GM12878 (cell line): ENCODE results near the gene ALOX12B. TPM values are rescaled to one million over a fixed set of nuclear protein-coding genes. Genes with fewer than 3 reads are reported as not detected.

ENCODE experiments used
- ATAC-seq: fragments of 200-7000 bp; cut with Tn5 transposase; 3 replicates; pipeline ENCODE4 v1.9.1; 2020; ENCODE audit warnings: mild to moderate bottlenecking, moderate library complexity
- BruUV-seq: library from RNA; stranded (reverse); fragments of 400-500 nt; replicated peaks from 2 replicates; lab custom pipeline; 2021; lab: Mats Ljungman, UMichigan
- CTCF ChIA-PET: fragments of 300-600 bp; sonication (Branson Sonifier 250); formaldehyde crosslinking; extraction: SDS; loops from one replicate; lab custom pipeline; 2021; ENCODE audit warnings: inconsistent platforms; lab: Yijun Ruan, JAX
- POLR2A ChIA-PET: fragments of 350-600 bp; formaldehyde crosslinking; extraction: SDS; loops from one replicate; lab custom pipeline; 2021; ENCODE audit warnings: inconsistent platforms; lab: Charles Lee
- RAD21 ChIA-PET: fragments of 300-600 bp; sonication (Branson Sonifier 250); formaldehyde crosslinking; loops from one replicate; lab custom pipeline; 2023; ENCODE audit warnings: antibody characterized with exemption; ENCODE audit not compliant: unreplicated experiment; lab: Charles Lee
- SMC1A ChIA-PET: fragments of 300-600 bp; sonication (Branson Sonifier 250); formaldehyde crosslinking; loops from one replicate; lab custom pipeline; 2023; ENCODE audit not compliant: unreplicated experiment, uncharacterized antibody; lab: Charles Lee
- DNase-seq: peaks from one replicate; pipeline ENCODE4 v3.0.0-alpha.2; 2011; ENCODE audit warnings: low read depth, low spot score
- FAIRE-seq: peaks from 3 replicates; lab custom pipeline; 2011; peaks lifted over from hg19 to GRCh38; lab: Jason Lieb, UNC
- H2AFZ ChIP-seq: 2 replicates; pipeline ENCODE4 v1.6.0; 2011; ENCODE audit warnings: low read depth, low read length, control low read depth; ENCODE audit not compliant: control insufficient read depth
- H3K27ac ChIP-seq: 2 replicates; pipeline ENCODE4 v1.5.1; 2011; ENCODE audit warnings: control low read depth; ENCODE audit not compliant: control insufficient read depth, insufficient read depth
- H3K27me3 ChIP-seq, 2 experiments: replicated peaks in 1 of 2; 2 replicates each; pipeline versions ENCODE4 v1.6.0 to v1.6.1; 2011; ENCODE audit warnings: low read length in 1 of 2; ENCODE audit not compliant: control insufficient read depth in 2 of 2, insufficient read depth in 2 of 2
- H3K36me3 ChIP-seq, 2 experiments: 2 replicates each; pipeline ENCODE4 v1.5.1; 2011; ENCODE audit warnings: low read length in 1 of 2; ENCODE audit not compliant: control insufficient read depth in 2 of 2, insufficient read depth in 2 of 2
- H3K4me1 ChIP-seq: 2 replicates; pipeline ENCODE4 v1.6.1; 2011; ENCODE audit warnings: mild to moderate bottlenecking, low read length, moderate library complexity, mixed read lengths; ENCODE audit not compliant: control insufficient read depth, insufficient read depth
- H3K4me2 ChIP-seq: 2 replicates; pipeline ENCODE4 v1.6.0; 2011; ENCODE audit warnings: control low read depth; ENCODE audit not compliant: control insufficient read depth, insufficient read depth
- H3K4me3 ChIP-seq: fragments of 200-600 bp; sonication (generic); 2 replicates; pipeline ENCODE4 v1.5.1; 2016
- H3K79me2 ChIP-seq: 2 replicates; pipeline ENCODE4 v1.6.0; 2011; ENCODE audit warnings: low read length; ENCODE audit not compliant: control insufficient read depth, insufficient read depth
- H3K9ac ChIP-seq: 2 replicates; pipeline ENCODE4 v1.8.0; 2011; ENCODE audit warnings: low read length, control low read depth, mixed read lengths; ENCODE audit not compliant: control insufficient read depth, insufficient read depth
- H3K9me3 ChIP-seq: replicated peaks from 3 replicates; pipeline ENCODE4 v1.5.1; 2011; ENCODE audit warnings: mild to moderate bottlenecking, low read length; ENCODE audit not compliant: control insufficient read depth, insufficient read depth
- H4K20me1 ChIP-seq: 2 replicates; pipeline ENCODE4 v1.6.0; 2011; ENCODE audit not compliant: control insufficient read depth, insufficient read depth
- BMI1 ChIP-seq: fragments of 450-650 bp; IDR thresholded peaks from 2 replicates; pipeline ENCODE4 v1.6.1; 2016; ENCODE audit warnings: mild to moderate bottlenecking, moderate library complexity, borderline replicate concordance
- CEBPB ChIP-seq, 2 experiments: fragments of 150-350 bp in 1 of 2; IDR thresholded peaks; 2 replicates each; pipeline ENCODE4 v1.6.1; 2012 to 2014; ENCODE audit warnings: low read depth in 2 of 2, low read length in 2 of 2, borderline replicate concordance in 1 of 2, inconsistent platforms in 1 of 2
- CTCF ChIP-seq, 3 experiments: IDR thresholded peaks in 2 of 3; conservative IDR thresholded peaks in 1 of 3; 2 replicates each; pipeline ENCODE4 v1.5.1; 2011; ENCODE audit warnings: low read depth in 3 of 3, low read length in 3 of 3, mild to moderate bottlenecking in 3 of 3, control low read depth in 2 of 3, moderate library complexity in 2 of 3, inconsistent platforms in 1 of 3, mixed read lengths in 1 of 3; ENCODE audit not compliant: control insufficient read depth in 2 of 3, insufficient read depth in 1 of 3; ENCODE audit errors: extremely low read depth in 1 of 3
- EED ChIP-seq: sonication (generic); IDR thresholded peaks from 2 replicates; pipeline ENCODE4 v1.6.1; 2016; ENCODE audit warnings: antibody characterized with exemption, low read depth
- IRF4 ChIP-seq: IDR thresholded peaks from 2 replicates; pipeline ENCODE4 v1.6.1; 2011; ENCODE audit warnings: low read depth, low read length
- MTA3 ChIP-seq: IDR thresholded peaks from 2 replicates; pipeline ENCODE4 v1.6.1; 2012; ENCODE audit warnings: low read length, inconsistent platforms, borderline replicate concordance
- NR2C2 ChIP-seq: IDR thresholded peaks from 2 replicates; pipeline ENCODE4 v1.6.1; 2011; ENCODE audit warnings: borderline replicate concordance, low read depth; ENCODE audit not compliant: control insufficient read depth, insufficient read length
- NRF1 ChIP-seq: conservative IDR thresholded peaks from 2 replicates; pipeline ENCODE4 v1.6.1; 2011; ENCODE audit warnings: mild to moderate bottlenecking, low read depth, low read length, improper control_type of control experiment
- POU2F2 ChIP-seq: IDR thresholded peaks from 3 replicates; pipeline ENCODE4 v1.6.1; 2011; ENCODE audit warnings: low read depth, mild to moderate bottlenecking, low read length, borderline replicate concordance
- RAD21 ChIP-seq: IDR thresholded peaks from 2 replicates; pipeline ENCODE4 v1.6.1; 2011; ENCODE audit warnings: mild to moderate bottlenecking, low read depth, low read length, moderate library complexity; ENCODE audit not compliant: insufficient read depth
- RUNX3 ChIP-seq: IDR thresholded peaks from 2 replicates; pipeline ENCODE4 v1.6.1; 2012; ENCODE audit warnings: low read length, inconsistent platforms
- SMC3 ChIP-seq: IDR thresholded peaks from 2 replicates; pipeline ENCODE4 v1.6.1; 2011; ENCODE audit warnings: low read length, improper control_type of control experiment, borderline replicate concordance
- SUZ12 ChIP-seq: fragments of 200-600 bp; sonication (generic); IDR thresholded peaks from one replicate; pipeline ENCODE4 v1.6.1; 2018; ENCODE audit warnings: antibody characterized with exemption, mild to moderate bottlenecking; ENCODE audit not compliant: unreplicated experiment
- TARDBP ChIP-seq: IDR thresholded peaks from 2 replicates; pipeline ENCODE4 v1.6.1; 2016; ENCODE audit warnings: borderline replicate concordance
- ZNF207 ChIP-seq: fragments of 450-650 bp; IDR thresholded peaks from 2 replicates; pipeline ENCODE4 v1.6.1; 2014; ENCODE audit warnings: antibody characterized with exemption, mild to moderate bottlenecking, borderline replicate concordance
- ZNF24 ChIP-seq: fragments of 450-650 bp; IDR thresholded peaks from 2 replicates; pipeline ENCODE4 v1.6.1; 2017; ENCODE audit warnings: antibody characterized with exemption, mild to moderate bottlenecking
- WGBS: methylation state at CpG from one replicate; pipeline ENCODE4 v1.1.6; 2016; ENCODE audit warnings: low lambda C conversion rate; ENCODE audit not compliant: insufficient replicate concordance, insufficient coverage; ENCODE audit errors: missing lambda C conversion rate; 5-methylcytosine and 5-hydroxymethylcytosine counted together
- in situ Hi-C: fragments of 300-500 bp; cut with MboI; formaldehyde crosslinking; loops from 9 replicates; pipeline ENCODE4 v1.14.3; 2018; ENCODE audit warnings: mixed read lengths
- intact Hi-C: fragments of 100-400 bp; cut with micrococcal nuclease; formaldehyde crosslinking; loops from one replicate; pipeline ENCODE4 v1.14.2; 2022; ENCODE audit not compliant: unreplicated experiment
- polyA plus RNA-seq, 11 experiments: library from polyadenylated mRNA; depleted of rRNA in 4 of 11; unstranded in 6 of 11; stranded (reverse) in 5 of 11; fragments of >200 nt; fragmentation: Nextera tagmentation in 4 of 11; fragmentation: Illumina TruSeq in 1 of 11; extraction: Ambion mirVana in 4 of 11; extraction: Trizol in 1 of 11; gene quantifications; 1 replicate in 1 of 11; 2 replicates in 10 of 11; pipeline versions ENCODE4 v1.2.1 to v1.2.3, GENCODE V29; 2011 to 2016; ENCODE audit warnings: inconsistent platforms in 2 of 11, missing spikeins in 2 of 11, low read depth in 1 of 11
- total RNA-seq, 4 experiments: library from RNA; depleted of rRNA in 3 of 4; stranded (reverse); fragments of >200 nt in 3 of 4; fragmentation: Illumina TruSeq in 1 of 4; extraction: Trizol in 1 of 4; gene quantifications; 2 replicates each; pipeline versions ENCODE4 v1.2.1 to v1.2.3, GENCODE V29; 2013 to 2021
- TF ChIP-seq, protein P1 (sequence below): fragments of 150-350 bp; IDR thresholded peaks from 2 replicates; pipeline ENCODE4 v1.6.1; 2016; ENCODE audit warnings: low read depth, low read length
- TF ChIP-seq, protein P2 (sequence below): IDR thresholded peaks from 2 replicates; pipeline ENCODE4 v1.6.1; 2012; ENCODE audit warnings: low read depth, low read length, improper control_type of control experiment

The ALOX12B gene
- total and polyA plus RNA-seq, 10 of the 15 experiments (the other 5 are each of a cell fraction or from before 2014, with no cell fraction given), result 0.17 to 0.54 TPM; not detected in 8

DNA sequence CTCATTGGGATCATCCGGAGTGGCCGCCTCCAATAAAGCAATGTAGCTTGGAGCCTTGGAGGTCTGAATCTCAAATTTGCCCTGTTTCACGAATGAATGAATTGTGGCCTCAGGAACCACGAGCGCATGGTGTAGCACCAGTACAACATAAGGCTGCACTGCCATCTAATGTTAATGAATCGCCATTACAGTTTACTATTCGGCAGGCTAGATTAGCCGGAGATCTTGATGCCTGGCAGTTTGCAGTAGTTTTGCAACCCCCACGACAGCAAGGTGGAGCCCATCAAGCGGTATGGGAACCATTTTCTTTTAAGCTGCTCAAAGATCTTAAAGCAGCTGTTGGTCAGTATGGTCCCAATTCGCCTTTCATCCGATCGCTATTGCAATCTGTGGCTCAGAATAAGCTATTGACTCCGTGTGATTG is 29.8 kb downstream of the ALOX12B start:
- in situ Hi-C loops, result no loop called here
- H3K27me3 ChIP-seq, result peaks cover 0 to 4% of the 10 kb centered on the region in 2 experiments; a peak in 1 of 4 replicates
- no peaks in the 10 kb centered on the region for H3K36me3 ChIP-seq
- peak; percentile 78 for ATAC-seq
- no peaks in the 10 kb centered on the region for H4K20me1 ChIP-seq
- H3K9me3 ChIP-seq, result no peaks in the 10 kb centered on the region
- no peak overlapping the region for H3K9ac ChIP-seq
- intact Hi-C loops, result loop anchor here (1.0 to 5.0 kb wide), 5 partner anchors 40 to 315 kb away; partner anchors contain the start of gene NAA38
- H3K79me2 ChIP-seq, result no peaks in the 10 kb centered on the region
- H2AFZ ChIP-seq, result no peak overlapping the region
- peaks cover 14% of the 10 kb centered on the region for H3K4me1 ChIP-seq
- BruUV-seq, result no TSS peak
- peak; percentile 45 for DNase-seq
- ChIA-PET RAD21 (interaction anchor here (0.8 to 4.1 kb wide), 17 partner anchors 16 to 314 kb away, joined by 3 to 21 read pairs (median 6); partner anchors contain the start of genes AURKB and RNF227), POLR2A (interaction anchor here (1.3 kb wide), 1 partner anchor 99 kb away, joined by 4 read pairs; no protein-coding TSS in a partner anchor), CTCF (interaction anchor here (0.6 to 8.3 kb wide), 44 partner anchors 11 to 370 kb away, joined by 3 to 159 read pairs (median 6); partner anchors contain the start of genes ALOX12B, ALOX15B, ALOXE3 and CNTROB), SMC1A (interaction anchor here (0.6 to 4.0 kb wide), 19 partner anchors 11 to 314 kb away, joined by 3 to 31 read pairs (median 5); partner anchors contain the start of genes ALOX15B, ALOXE3, CNTROB and GUCY2D)
- no peak overlapping the region for H3K4me2 ChIP-seq
- H3K4me3 ChIP-seq, result no peak overlapping the region
- no peak overlapping the region for H3K27ac ChIP-seq
- FAIRE-seq, result peak; percentile 99
- WGBS, result 21% methylated on average over 14 of the region's 14 CpGs
- TF ChIP-seq, protein P1, sequence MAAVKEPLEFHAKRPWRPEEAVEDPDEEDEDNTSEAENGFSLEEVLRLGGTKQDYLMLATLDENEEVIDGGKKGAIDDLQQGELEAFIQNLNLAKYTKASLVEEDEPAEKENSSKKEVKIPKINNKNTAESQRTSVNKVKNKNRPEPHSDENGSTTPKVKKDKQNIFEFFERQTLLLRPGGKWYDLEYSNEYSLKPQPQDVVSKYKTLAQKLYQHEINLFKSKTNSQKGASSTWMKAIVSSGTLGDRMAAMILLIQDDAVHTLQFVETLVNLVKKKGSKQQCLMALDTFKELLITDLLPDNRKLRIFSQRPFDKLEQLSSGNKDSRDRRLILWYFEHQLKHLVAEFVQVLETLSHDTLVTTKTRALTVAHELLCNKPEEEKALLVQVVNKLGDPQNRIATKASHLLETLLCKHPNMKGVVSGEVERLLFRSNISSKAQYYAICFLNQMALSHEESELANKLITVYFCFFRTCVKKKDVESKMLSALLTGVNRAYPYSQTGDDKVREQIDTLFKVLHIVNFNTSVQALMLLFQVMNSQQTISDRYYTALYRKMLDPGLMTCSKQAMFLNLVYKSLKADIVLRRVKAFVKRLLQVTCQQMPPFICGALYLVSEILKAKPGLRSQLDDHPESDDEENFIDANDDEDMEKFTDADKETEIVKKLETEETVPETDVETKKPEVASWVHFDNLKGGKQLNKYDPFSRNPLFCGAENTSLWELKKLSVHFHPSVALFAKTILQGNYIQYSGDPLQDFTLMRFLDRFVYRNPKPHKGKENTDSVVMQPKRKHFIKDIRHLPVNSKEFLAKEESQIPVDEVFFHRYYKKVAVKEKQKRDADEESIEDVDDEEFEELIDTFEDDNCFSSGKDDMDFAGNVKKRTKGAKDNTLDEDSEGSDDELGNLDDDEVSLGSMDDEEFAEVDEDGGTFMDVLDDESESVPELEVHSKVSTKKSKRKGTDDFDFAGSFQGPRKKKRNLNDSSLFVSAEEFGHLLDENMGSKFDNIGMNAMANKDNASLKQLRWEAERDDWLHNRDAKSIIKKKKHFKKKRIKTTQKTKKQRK, result no peak
- no peak for TF ChIP-seq CEBPB (IDR thresholded peaks at IDR 0.05; ENCODE audit: borderline replicate concordance in 1 of 2, low read depth in 2 of 2, low read length in 2 of 2)
- no peak for TF ChIP-seq NR2C2
- TF ChIP-seq SUZ12, result no peak
- peak; percentile 63; the same call in 1 of the 2 replicates for TF ChIP-seq SMC3
- peak; percentile 77 for TF ChIP-seq RUNX3
- TF ChIP-seq RAD21, result peak; percentile 80
- TF ChIP-seq BMI1, result no peak
- TF ChIP-seq IRF4, result 0 out of 2 replicates have a peak, but pooled peaks have one; percentile 17
- TF ChIP-seq EED, result no peak
- TF ChIP-seq, protein P2, sequence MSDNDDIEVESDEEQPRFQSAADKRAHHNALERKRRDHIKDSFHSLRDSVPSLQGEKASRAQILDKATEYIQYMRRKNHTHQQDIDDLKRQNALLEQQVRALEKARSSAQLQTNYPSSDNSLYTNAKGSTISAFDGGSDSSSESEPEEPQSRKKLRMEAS, result peak; percentile 24; the same call in 1 of the 2 replicates
- TF ChIP-seq POU2F2, result peak; percentile 61; the same call in 1 of the 3 replicates
- no peak for TF ChIP-seq NRF1
- no peak for TF ChIP-seq TARDBP
- TF ChIP-seq MTA3, result no peak
- TF ChIP-seq ZNF207, result no peak
- TF ChIP-seq ZNF24, result peak; percentile 96
- peak; percentile 69 to 81 (median 74) for TF ChIP-seq CTCF (IDR thresholded peaks at IDR 0.05 in 2 of 3, conservative IDR thresholded peaks at IDR 0.05 in 1 of 3; ENCODE audit: control insufficient read depth in 2 of 3, extremely low read depth in 1 of 3, insufficient read depth in 1 of 3, low read depth in 3 of 3, low read length in 3 of 3)
